Neuronal stem cell (in vitro differentiated cells): ENCODE results near the gene CHTF18.

Source experiments
- DNase-seq: peaks from one replicate; pipeline ENCODE4 v3.0.0-alpha.2; 2013; ENCODE audit warnings: low spot score
- H2AFZ ChIP-seq: one replicate; pipeline ENCODE4 v1.6.1; 2013; ENCODE audit warnings: mild to moderate bottlenecking, low read length, inconsistent platforms
- H2AK5ac ChIP-seq: 2 replicates; pipeline ENCODE4 v1.6.1; 2013; ENCODE audit warnings: low read depth, mild to moderate bottlenecking, inconsistent platforms, low read length, moderate library complexity, mixed read lengths
- H2BK120ac ChIP-seq: 2 replicates; pipeline ENCODE4 v1.6.1; 2013; ENCODE audit warnings: low read depth, mild to moderate bottlenecking, inconsistent platforms, low read length, moderate library complexity, mixed read lengths
- H2BK12ac ChIP-seq: one replicate; pipeline ENCODE4 v1.6.1; 2013; ENCODE audit warnings: low read length, inconsistent platforms
- H2BK15ac ChIP-seq: 2 replicates; pipeline ENCODE4 v1.6.1; 2013; ENCODE audit warnings: mild to moderate bottlenecking, low read length, inconsistent platforms, mixed read lengths
- H2BK5ac ChIP-seq: one replicate; pipeline ENCODE4 v1.6.1; 2013; ENCODE audit warnings: inconsistent platforms, mild to moderate bottlenecking, low read length, moderate library complexity
- H3K14ac ChIP-seq: one replicate; pipeline ENCODE4 v1.6.1; 2013; ENCODE audit warnings: low read length, inconsistent platforms
- H3K18ac ChIP-seq: 2 replicates; pipeline ENCODE4 v1.6.1; 2013; ENCODE audit warnings: low read length, inconsistent platforms
- H3K23ac ChIP-seq: 2 replicates; pipeline ENCODE4 v1.6.1; 2013; ENCODE audit warnings: low read depth, mild to moderate bottlenecking, mixed read lengths, low read length, inconsistent platforms; ENCODE audit not compliant: poor library complexity
- H3K27ac ChIP-seq: replicated peaks from 3 replicates; pipeline ENCODE4 v1.5.1; 2013; ENCODE audit warnings: low read length, inconsistent platforms
- H3K27me3 ChIP-seq, 3 experiments: 2 replicates each; pipeline ENCODE4 v1.6.1; 2013; ENCODE audit warnings: low read length in 3 of 3, mild to moderate bottlenecking in 2 of 3, inconsistent platforms in 1 of 3, low read depth in 1 of 3, mixed read lengths in 1 of 3, moderate library complexity in 1 of 3; ENCODE audit not compliant: control insufficient read depth in 3 of 3, insufficient read depth in 3 of 3
- H3K36me3 ChIP-seq, 2 donors: replicated peaks in 1 of 2; 2 replicates each; pipeline ENCODE4 v1.6.1; 2013; ENCODE audit warnings: low read length in 2 of 2; ENCODE audit not compliant: control insufficient read depth in 2 of 2, insufficient read depth in 2 of 2
- H3K4ac ChIP-seq: 2 replicates; pipeline ENCODE4 v1.6.1; 2013; ENCODE audit warnings: inconsistent platforms, mild to moderate bottlenecking, low read length, moderate library complexity
- H3K4me1 ChIP-seq, 2 donors: 1 replicate in 1 of 2; 2 replicates in 1 of 2; pipeline ENCODE4 v1.6.1; 2013; ENCODE audit warnings: low read length in 2 of 2, low read depth in 1 of 2; ENCODE audit not compliant: control insufficient read depth in 2 of 2, insufficient read depth in 1 of 2
- H3K4me2 ChIP-seq: one replicate; pipeline ENCODE4 v1.6.1; 2013; ENCODE audit warnings: mild to moderate bottlenecking, low read length, inconsistent platforms; ENCODE audit not compliant: insufficient read depth, poor library complexity, severe bottlenecking
- H3K4me3 ChIP-seq, 2 donors: 2 replicates each; pipeline ENCODE4 v1.5.1; 2013; ENCODE audit warnings: low read length in 2 of 2, mild to moderate bottlenecking in 2 of 2, inconsistent platforms in 1 of 2, moderate library complexity in 1 of 2
- H3K79me1 ChIP-seq: one replicate; pipeline ENCODE4 v1.6.1; 2013; ENCODE audit warnings: low read depth, mild to moderate bottlenecking, inconsistent platforms, low read length, moderate library complexity
- H3K9ac ChIP-seq: one replicate; pipeline ENCODE4 v1.6.1; 2013; ENCODE audit warnings: mild to moderate bottlenecking, low read depth, low read length, inconsistent platforms; ENCODE audit not compliant: poor library complexity
- H3K9me3 ChIP-seq, 2 donors: replicated peaks in 1 of 2; 2 replicates each; pipeline versions ENCODE3 to v1.6.1; 2013; ENCODE audit warnings: low read length in 2 of 2, mild to moderate bottlenecking in 2 of 2, inconsistent platforms in 1 of 2, low read depth in 1 of 2, mixed read lengths in 1 of 2, moderate library complexity in 1 of 2; ENCODE audit not compliant: control insufficient read depth in 2 of 2, insufficient read depth in 1 of 2
- H4K8ac ChIP-seq: one replicate; pipeline ENCODE4 v1.6.1; 2013; ENCODE audit warnings: low read depth, mild to moderate bottlenecking, inconsistent platforms, low read length, moderate library complexity
- H4K91ac ChIP-seq: one replicate; pipeline ENCODE4 v1.6.1; 2013; ENCODE audit warnings: low read length, low read depth, mild to moderate bottlenecking, inconsistent platforms; ENCODE audit not compliant: poor library complexity
- WGBS, 2 donors: extraction: QIAGEN DNeasy Blood & Tissue Kit; methylation state at CpG; one replicate each; pipeline ENCODE4 v1.1.7; 2013; ENCODE audit warnings: missing lambda C conversion rate in 2 of 2, mixed read lengths in 1 of 2; ENCODE audit not compliant: insufficient read length in 2 of 2, insufficient replicate concordance in 1 of 2; ENCODE audit errors: extremely low coverage in 2 of 2; 5-methylcytosine and 5-hydroxymethylcytosine counted together

Gene CHTF18

DNA sequence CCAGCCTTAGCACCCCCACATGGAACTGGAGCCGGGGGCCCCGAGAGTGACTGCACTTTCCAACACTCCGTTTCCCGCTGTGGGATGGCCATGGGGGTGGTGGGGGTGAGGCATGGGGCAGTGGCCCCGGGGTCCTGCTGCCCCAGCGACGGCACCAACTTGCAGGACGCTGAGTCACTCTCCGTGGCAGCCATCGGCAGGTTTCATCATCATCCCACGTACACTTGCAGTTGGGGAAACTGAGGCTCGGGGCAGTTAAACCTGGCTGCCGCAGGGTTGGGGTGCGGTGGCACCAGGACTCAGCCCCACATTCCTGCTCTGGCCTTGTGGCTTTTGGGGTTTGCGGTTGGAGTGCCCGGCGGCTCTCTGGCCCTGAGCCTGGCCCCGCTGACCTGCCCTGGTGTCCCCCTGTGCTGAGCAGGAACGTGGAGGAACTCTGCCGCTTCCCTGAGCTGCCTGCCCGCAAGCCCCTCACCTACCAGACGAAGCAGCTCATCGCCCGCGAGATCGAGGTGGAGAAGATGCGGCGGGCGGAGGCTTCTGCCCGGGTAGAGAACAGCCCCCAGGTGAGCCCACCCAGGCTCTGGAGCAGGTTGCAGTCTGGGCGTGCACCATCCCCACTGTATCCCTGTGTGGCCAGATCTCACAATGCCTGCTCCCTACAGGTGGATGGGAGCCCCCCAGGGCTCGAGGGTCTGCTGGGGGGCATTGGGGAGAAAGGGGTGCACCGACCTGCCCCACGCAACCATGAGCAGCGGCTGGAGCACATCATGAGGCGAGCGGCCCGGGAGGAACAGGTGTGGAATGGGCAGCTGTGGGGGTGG is 8.1 kb downstream of the CHTF18 start:
- Histone ChIP-seq H2AK5ac (no peak overlapping the region), H3K4me3 (no peak overlapping the region), H3K4me2 (no peak overlapping the region), H4K91ac (no peak overlapping the region), H2AFZ (no peak overlapping the region), H3K4me1 (peaks cover 10 to 12% of the 10 kb centered on the region in 2 donors), H3K18ac (no peak overlapping the region), H3K27me3 (peaks cover 0 to 16% (median 11%) of the 10 kb centered on the region in 3 experiments), H3K14ac (no peak overlapping the region), H2BK15ac (no peak overlapping the region), H3K36me3 (peaks cover 34 to 53% of the 10 kb centered on the region in 2 donors), H3K27ac (no peak overlapping the region), H3K79me1 (peaks cover 7% of the 10 kb centered on the region), H3K23ac (no peak overlapping the region), H3K9ac (no peak overlapping the region), H3K9me3 (peaks cover 0 to 2% of the 10 kb centered on the region in 2 donors), H4K8ac (no peak overlapping the region), H2BK5ac (peak overlapping the region; percentile 39), H2BK120ac (no peak overlapping the region), H2BK12ac (no peak overlapping the region), H3K4ac (no peak overlapping the region)
- DNase-seq: no peak
- WGBS, 2 donors: no CpG with 5 or more reads among the region's 38 CpGs

DNA sequence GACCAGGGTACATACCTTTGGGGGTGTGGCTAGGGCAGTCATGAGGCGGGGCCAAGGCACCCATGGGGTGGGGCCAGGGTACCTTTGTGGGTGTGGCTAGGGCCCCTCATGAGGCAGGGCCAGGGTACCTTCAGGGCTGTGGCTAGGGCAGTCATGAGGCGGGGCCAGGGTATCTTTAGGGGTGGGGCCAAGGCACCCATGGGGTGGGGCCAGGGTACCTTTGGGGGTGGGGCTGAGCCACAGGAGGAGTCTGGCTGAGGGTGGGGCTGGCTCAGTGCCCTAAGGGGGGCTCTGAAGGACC is 8.7 kb downstream of the CHTF18 start:
- Histone ChIP-seq H3K36me3 (peaks cover 29 to 47% of the 10 kb centered on the region in 2 donors), H2BK12ac (no peak overlapping the region), H3K79me1 (peaks cover 5% of the 10 kb centered on the region), H2BK15ac (no peak overlapping the region), H4K8ac (no peak overlapping the region), H3K9ac (no peak overlapping the region), H2BK120ac (no peak overlapping the region), H3K9me3 (peaks cover 0 to 2% of the 10 kb centered on the region in 2 donors), H3K18ac (no peak overlapping the region), H3K4ac (no peak overlapping the region), H3K27ac (no peak overlapping the region), H2AK5ac (no peak overlapping the region), H3K4me2 (no peak overlapping the region), H2BK5ac (peak overlapping the region; percentile 39), H3K4me1 (peaks cover 10 to 12% of the 10 kb centered on the region in 2 donors), H3K27me3 (peaks cover 0 to 21% (median 11%) of the 10 kb centered on the region in 3 experiments), H2AFZ (no peak overlapping the region), H3K23ac (no peak overlapping the region), H3K14ac (no peak overlapping the region), H4K91ac (no peak overlapping the region), H3K4me3 (no peak overlapping the region)
- no peak for DNase-seq
- no CpG with 5 or more reads among the region's 2 CpGs for WGBS, 2 donors

DNA sequence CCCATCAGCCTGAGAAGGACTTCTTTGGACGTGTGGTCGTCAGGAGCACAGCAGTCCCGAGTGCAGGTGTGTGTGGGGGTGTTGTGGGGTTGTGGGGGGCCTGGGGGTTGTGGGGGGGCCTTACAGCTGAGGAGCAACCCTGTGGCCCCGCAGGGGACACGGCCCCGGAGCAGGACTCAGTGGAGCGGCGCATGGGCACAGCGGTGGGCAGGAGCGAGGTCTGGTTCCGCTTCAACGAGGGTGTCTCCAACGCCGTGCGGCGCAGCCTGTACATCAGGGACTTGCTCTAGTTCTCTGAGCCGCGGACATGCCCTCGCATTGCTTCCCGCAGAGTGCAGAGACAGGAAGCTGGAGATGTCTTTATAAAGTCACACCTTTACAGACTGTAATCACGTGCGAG is 9.3 kb downstream of the CHTF18 start:
- Histone ChIP-seq H2BK120ac (no peak overlapping the region), H3K36me3 (peaks cover 24 to 42% of the 10 kb centered on the region in 2 donors), H3K4me3 (no peak overlapping the region), H3K9ac (no peak overlapping the region), H2AFZ (no peak overlapping the region), H3K4me2 (no peak overlapping the region), H2BK12ac (no peak overlapping the region), H2BK15ac (no peak overlapping the region), H3K18ac (no peak overlapping the region), H3K14ac (no peak overlapping the region), H2AK5ac (no peak overlapping the region), H3K4ac (no peak overlapping the region), H3K23ac (no peak overlapping the region), H4K8ac (no peak overlapping the region), H2BK5ac (no peak overlapping the region), H4K91ac (no peak overlapping the region), H3K4me1 (peaks cover 10 to 12% of the 10 kb centered on the region in 2 donors), H3K9me3 (peaks cover 0 to 2% of the 10 kb centered on the region in 2 donors), H3K27ac (no peak overlapping the region), H3K79me1 (peaks cover 2% of the 10 kb centered on the region), H3K27me3 (peaks cover 0 to 26% (median 13%) of the 10 kb centered on the region in 3 experiments)
- no peak for DNase-seq
- no CpG with 5 or more reads among the region's 22 CpGs for WGBS, 2 donors

DNA sequence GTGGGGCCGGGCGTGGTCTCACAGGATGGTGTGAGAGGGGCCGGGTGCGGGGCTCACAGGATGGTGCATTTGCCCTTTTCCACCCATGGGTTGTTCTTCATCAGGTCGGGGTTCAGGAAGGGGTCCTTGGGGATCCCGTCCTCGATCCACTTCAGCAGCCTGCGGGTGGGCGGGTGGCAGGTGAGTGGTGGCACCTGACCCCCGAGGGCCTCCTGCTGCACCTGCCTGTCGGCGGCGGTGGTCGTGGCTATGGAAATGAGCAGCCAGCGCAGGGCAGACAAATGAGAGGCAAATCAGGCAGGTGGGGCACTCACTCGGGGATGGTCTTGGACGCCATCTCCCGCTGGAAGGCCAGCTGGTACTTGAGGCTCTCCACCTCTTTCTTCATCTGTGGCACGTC is 10.2 kb downstream of the CHTF18 start:
- no peak overlapping the region for H3K23ac ChIP-seq
- H2AK5ac ChIP-seq: no peak overlapping the region
- H4K91ac ChIP-seq: no peak overlapping the region
- no peak overlapping the region for H4K8ac ChIP-seq
- H3K36me3 ChIP-seq: peaks cover 17 to 33% of the 10 kb centered on the region in 2 donors
- peaks cover 0 to 32% (median 13%) of the 10 kb centered on the region in 3 experiments for H3K27me3 ChIP-seq
- H3K79me1 ChIP-seq: peaks cover 2% of the 10 kb centered on the region
- H2BK15ac ChIP-seq: no peak overlapping the region
- H3K4me3 ChIP-seq: no peak overlapping the region
- H2AFZ ChIP-seq: no peak overlapping the region
- DNase-seq: no peak
- no peak overlapping the region for H3K27ac ChIP-seq
- peak overlapping the region; percentile 3 for H2BK5ac ChIP-seq
- H3K18ac ChIP-seq: no peak overlapping the region
- no peak overlapping the region for H3K4ac ChIP-seq
- no peak overlapping the region for H2BK120ac ChIP-seq
- no peak overlapping the region for H2BK12ac ChIP-seq
- no peak overlapping the region for H3K9ac ChIP-seq
- H3K4me2 ChIP-seq: no peak overlapping the region
- H3K9me3 ChIP-seq: peaks cover 0 to 2% of the 10 kb centered on the region in 2 donors
- H3K4me1 ChIP-seq: peaks cover 13% of the 10 kb centered on the region in 2 donors
- no peak overlapping the region for H3K14ac ChIP-seq
- WGBS, 2 donors: no CpG with 5 or more reads among the region's 19 CpGs
